ENCODE results near the gene KRTAP1-5. TPM values are rescaled to one million over a fixed set of nuclear protein-coding genes. Genes with fewer than 3 reads are reported as not detected.
"Not testable (repeated sequence)": the region's sequence is repeated elsewhere in the genome, so short reads cannot be mapped to it uniquely, and the experiment has no call there.

Gene KRTAP1-5
- total and polyA plus RNA-seq, 8 donors = not detected

DNA sequence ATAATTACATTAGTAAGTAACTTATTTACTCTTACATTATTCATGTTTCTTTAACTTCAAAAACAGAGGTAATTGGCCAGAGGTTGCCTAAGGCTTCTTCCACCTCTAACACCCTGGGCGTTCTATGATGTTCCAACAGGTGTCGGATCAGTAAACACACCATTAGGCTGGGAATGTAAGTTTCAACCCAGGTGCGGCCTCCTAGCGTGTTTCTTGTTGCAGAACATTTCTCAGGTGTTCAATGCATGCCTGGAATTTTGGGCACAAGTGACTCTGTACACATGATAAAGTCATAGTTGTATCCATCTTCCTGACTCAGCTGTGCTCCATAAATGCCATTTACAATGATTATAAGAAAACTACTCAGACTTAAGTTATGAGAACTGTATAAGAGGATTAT lies 27.0 kb upstream of the KRTAP1-5 start:
- TF ChIP-seq, protein P1, sequence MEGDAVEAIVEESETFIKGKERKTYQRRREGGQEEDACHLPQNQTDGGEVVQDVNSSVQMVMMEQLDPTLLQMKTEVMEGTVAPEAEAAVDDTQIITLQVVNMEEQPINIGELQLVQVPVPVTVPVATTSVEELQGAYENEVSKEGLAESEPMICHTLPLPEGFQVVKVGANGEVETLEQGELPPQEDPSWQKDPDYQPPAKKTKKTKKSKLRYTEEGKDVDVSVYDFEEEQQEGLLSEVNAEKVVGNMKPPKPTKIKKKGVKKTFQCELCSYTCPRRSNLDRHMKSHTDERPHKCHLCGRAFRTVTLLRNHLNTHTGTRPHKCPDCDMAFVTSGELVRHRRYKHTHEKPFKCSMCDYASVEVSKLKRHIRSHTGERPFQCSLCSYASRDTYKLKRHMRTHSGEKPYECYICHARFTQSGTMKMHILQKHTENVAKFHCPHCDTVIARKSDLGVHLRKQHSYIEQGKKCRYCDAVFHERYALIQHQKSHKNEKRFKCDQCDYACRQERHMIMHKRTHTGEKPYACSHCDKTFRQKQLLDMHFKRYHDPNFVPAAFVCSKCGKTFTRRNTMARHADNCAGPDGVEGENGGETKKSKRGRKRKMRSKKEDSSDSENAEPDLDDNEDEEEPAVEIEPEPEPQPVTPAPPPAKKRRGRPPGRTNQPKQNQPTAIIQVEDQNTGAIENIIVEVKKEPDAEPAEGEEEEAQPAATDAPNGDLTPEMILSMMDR (IDR thresholded peaks at IDR 0.05) = no peak
- Histone ChIP-seq H3K36me3 (no peaks in the 10 kb centered on the region), H3K27me3 (peaks cover 0 to 27% of the 10 kb centered on the region in 2 donors), H3K27ac (no peak overlapping the region), H3K4me3 (no peak overlapping the region), H3K4me1 (no peaks in the 10 kb centered on the region), H3K9me3 (no peaks in the 10 kb centered on the region)
- DNase-seq (no peak), ATAC-seq (no peak)
- intact Hi-C loops (cut with DNase I) = no loop called here

DNA sequence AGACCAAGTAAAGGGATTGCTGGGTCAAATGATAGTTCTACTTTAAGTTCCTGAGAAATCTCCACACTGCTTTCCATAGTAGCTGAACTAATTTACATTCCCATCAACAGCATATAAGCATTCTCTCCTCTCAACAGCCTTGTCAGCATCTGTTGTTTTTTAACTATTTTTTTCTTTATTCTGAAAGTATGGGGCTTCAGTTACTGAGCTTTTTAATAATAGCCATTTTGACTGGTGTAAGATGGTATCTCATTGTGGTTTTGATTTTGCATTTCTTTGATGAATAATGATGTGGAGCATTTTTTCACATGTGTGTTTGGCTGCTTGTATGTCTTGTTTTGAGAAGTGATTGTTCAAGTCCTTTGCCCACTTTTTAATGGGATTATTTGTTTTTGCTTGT lies 25.6 kb upstream of the KRTAP1-5 start:
- TF ChIP-seq, protein P1 (IDR thresholded peaks at IDR 0.05) = no peak
- DNase-seq (no peak), ATAC-seq (no peak)
- Histone ChIP-seq H3K4me1 (no peaks in the 10 kb centered on the region), H3K27ac (no peak overlapping the region), H3K9me3 (no peaks in the 10 kb centered on the region), H3K36me3 (no peaks in the 10 kb centered on the region), H3K4me3 (no peak overlapping the region), H3K27me3 (peaks cover 2 to 26% of the 10 kb centered on the region in 2 donors)
- intact Hi-C loops (cut with DNase I) = no loop called here

- TF ChIP-seq, protein P1 (IDR thresholded peaks at IDR 0.05) = no peak
- Histone ChIP-seq H3K36me3 (no peaks in the 10 kb centered on the region), H3K4me3 (no peak overlapping the region), H3K27me3 (peaks cover 3 to 39% of the 10 kb centered on the region in 2 donors), H3K9me3 (peaks cover 0 to 1% of the 10 kb centered on the region in 2 donors), H3K27ac (no peak overlapping the region), H3K4me1 (no peaks in the 10 kb centered on the region)
- ATAC-seq (no peak), DNase-seq (no peak)
- intact Hi-C loops (cut with DNase I) = no loop called here
These were observed 22.1 kb upstream of the KRTAP1-5 start for GRCh38 chr17:41049110-41049509.

- DNase-seq = no peak
- Histone ChIP-seq H3K9me3 (peaks cover 0 to 3% of the 10 kb centered on the region in 2 donors), H3K36me3 (no peaks in the 10 kb centered on the region), H3K27ac (no peak overlapping the region), H3K4me3 (no peak overlapping the region), H3K4me1 (no peaks in the 10 kb centered on the region), H3K27me3 (peaks cover 3 to 39% of the 10 kb centered on the region in 2 donors)
- TF ChIP-seq, protein P1 (IDR thresholded peaks at IDR 0.05) = no peak
- intact Hi-C loops (cut with DNase I) = no loop called here
- no peak for ATAC-seq
These were observed 21.4 kb upstream of the KRTAP1-5 start for GRCh38 chr17:41048441-41048840.

DNA sequence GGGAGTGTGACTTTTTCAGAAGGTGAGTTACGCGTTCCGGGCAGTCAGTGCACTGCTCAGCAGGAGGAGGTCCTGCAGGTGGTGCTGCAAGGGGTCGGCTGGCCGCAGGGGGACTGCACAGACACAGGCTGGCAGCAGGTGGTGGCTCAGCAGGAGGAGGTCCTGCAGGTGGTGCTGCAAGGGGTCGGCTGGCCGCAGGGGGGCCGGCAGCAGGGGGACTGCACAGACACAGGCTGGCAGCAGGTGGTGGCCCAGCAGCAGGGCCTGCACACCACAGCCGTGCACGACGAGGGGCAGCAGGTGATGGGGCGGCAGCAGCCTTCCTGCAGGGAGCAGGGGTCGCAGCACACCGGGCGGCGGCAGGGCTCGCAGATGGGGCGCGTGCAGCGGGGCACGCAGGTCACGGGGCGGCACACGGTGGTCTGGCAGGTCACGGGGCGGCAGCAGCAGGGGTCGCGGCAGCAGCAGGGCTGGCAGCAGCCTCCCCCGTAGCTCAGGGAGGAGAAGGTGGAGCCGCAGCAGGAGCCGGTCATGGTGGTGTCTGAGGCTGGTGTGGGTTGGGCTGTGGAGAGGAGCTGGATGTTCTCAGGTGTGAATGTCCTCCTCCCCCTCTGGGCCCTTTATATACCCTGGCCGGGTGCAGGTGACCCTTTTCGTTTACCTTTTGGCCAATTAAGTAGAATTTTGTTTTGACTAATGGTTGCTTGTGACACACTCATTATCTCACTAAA lies 19.9 kb upstream of the KRTAP1-5 start, which contains the start of gene KRTAP2-1:
KRTAP2-1 (minus strand) TSS at position 582 of the 731 bp plus-strand sequence; CDS start at position 533, 49 bp downstream.
- peaks cover 3 to 39% of the 10 kb centered on the region in 2 donors for H3K27me3 ChIP-seq
- intact Hi-C loops (cut with DNase I); H3K4me3 ChIP-seq; H3K9me3 ChIP-seq; H3K4me1 ChIP-seq; H3K36me3 ChIP-seq; ATAC-seq; DNase-seq; H3K27ac ChIP-seq: not testable (repeated sequence)
